Suppressor macrophage (primary cell): ENCODE data around the gene ACTA1.
"Not testable (repeated sequence)": the region's sequence is repeated elsewhere in the genome, so short reads cannot be mapped to it uniquely, and the experiment has no call there.

Experiments used
- DNase-seq, 4 experiments: peaks; one replicate each; pipeline ENCODE4 v3.0.0-alpha.2; 2020 to 2022

Gene ACTA1

DNA sequence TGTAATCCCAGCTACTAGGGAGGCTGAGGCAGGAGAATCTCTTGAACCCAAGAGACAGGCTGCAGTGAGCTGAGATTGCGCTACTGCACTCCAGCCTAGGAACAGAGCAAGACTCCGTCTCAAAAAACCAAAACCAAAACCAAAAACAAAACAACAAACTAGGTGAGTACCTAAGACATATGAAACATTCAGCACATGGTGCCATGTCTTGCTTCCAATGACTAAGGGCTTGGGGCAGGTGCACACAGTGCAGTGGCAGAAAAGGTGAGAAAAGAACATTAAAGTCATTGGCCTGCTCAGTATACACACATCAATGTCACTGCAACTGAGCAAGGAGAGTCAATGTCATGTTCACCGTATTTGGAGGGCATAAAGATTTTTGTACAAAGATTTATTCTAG lies 4.1 kb upstream of the ACTA1 start:
- no peak for DNase-seq

DNA sequence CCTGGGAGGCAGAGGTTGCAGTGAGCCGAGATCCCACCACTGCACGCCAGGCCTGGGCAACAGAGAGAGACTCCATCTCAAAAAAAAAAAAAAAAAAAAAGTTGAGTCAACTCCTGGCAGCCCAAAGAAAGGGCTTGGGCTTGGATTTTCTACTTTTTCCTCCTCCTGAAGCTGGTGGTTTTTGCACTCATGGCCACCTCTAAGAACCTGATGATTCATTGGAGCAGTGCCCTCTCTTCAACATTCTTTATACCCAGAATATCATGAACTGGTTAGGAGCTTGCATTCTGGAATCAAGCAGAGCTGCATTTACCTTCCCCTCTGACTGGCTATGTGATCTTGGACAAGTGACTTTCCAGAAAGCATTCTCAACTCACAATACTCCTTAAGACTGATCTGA lies 3.5 kb upstream of the ACTA1 start:
- DNase-seq, result no peak

DNA sequence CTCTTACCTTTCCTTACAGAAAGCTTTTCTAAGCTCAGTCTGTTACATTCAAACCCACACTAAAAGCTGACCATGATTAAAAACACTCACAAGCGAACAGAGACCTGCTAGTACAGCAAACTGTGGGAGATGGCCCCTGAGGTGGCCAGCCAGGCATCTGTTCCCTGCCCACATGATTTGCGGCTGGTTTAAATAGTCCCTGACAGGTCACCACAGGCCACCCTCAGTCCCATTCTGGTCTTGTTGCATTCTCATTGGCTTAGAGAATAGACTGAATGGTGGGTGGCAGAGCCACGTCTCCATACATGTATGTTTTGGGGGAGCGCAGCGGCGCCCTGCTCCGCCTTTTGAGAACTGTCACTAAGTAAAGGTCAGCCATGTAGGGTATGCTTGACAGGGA lies 2.3 kb upstream of the ACTA1 start:
- no peak for DNase-seq

DNA sequence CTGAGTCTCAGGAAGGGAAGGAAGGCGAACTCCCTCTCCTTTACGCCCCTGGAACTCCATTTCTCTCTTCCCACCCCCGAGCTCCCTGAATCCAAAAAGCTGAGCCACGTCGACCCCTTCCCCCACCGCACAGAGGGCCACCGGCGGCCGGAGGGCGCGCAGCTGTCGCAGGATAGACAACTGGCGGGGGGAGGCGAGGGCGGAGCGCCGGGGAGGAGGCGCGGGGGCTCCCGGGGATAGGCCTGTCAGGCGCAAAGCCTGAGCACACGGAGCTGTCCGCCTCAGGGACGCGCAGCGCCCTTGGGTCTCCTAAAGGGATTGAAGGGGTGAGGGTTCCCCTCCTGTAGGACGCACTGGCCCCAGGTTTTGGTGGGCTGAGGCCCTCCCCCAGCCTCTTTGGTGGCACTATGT lies 752 bp upstream of the ACTA1 start:
- no peak for DNase-seq

DNA sequence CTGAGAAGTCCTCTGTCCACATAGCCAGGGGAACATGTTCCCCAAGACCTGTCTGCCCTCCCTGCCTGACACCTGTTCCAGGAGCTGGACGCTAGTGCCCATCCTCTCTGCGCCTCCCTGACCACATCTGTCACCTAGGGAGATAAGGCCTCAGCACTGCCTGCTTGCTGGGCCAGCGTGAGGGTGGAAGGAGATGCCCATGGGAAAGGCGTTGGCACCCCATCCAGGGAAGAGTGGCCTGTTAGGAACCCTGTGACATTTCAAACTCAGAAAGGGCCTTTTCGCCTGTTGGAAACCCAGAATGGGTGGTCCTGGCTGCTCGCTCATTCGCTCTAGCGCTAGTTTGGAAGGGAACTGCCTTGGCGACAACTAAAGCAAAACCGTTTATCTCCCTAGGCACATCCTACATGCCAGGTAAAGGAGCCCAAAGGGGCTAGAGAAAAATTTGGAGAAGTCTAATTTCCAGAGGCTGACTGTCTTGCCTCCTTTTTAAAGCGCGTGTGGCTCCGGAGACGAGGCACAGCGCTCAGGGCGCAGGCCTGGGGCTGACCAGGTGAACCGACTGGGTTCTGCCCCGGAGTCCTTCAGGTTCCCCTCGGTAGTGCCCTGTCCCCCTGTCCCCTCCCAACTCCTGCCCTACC lies 410 bp downstream of the ACTA1 start:
- DNase-seq, result no peak

DNA sequence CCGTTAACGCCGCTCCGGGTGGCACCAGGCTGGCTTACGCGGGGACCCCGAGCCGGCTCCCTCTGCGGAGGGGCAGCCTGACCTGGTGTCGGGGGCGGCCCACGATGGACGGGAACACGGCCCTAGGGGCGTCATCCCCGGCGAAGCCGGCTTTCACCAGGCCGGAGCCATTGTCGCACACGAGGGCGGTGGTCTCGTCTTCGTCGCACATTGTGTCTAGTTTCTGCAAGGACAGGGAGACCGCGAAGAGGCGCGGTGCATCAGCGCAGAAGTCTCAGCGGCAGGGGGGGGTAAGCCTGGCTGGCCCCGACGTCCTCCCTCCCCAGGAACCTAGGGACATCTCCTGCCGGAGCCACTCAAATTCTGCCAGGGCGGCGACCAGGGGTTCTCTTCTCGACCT lies 989 bp downstream of the ACTA1 start:
- DNase-seq, result no peak

DNA sequence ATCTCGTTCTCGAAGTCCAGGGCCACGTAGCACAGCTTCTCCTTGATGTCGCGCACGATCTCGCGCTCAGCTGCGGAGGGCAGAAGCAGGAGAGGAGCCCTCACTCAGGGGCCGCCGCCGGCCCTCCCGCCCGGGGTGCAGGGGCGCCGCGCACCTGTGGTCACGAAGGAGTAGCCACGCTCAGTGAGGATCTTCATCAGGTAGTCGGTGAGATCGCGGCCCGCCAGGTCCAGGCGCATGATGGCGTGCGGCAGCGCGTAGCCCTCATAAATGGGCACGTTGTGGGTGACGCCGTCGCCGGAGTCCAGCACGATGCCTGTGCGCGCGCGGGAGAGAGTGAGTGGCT lies 1.8 kb downstream of the ACTA1 start:
- DNase-seq, result peak in 1 of 4 experiments; percentile 23

DNA sequence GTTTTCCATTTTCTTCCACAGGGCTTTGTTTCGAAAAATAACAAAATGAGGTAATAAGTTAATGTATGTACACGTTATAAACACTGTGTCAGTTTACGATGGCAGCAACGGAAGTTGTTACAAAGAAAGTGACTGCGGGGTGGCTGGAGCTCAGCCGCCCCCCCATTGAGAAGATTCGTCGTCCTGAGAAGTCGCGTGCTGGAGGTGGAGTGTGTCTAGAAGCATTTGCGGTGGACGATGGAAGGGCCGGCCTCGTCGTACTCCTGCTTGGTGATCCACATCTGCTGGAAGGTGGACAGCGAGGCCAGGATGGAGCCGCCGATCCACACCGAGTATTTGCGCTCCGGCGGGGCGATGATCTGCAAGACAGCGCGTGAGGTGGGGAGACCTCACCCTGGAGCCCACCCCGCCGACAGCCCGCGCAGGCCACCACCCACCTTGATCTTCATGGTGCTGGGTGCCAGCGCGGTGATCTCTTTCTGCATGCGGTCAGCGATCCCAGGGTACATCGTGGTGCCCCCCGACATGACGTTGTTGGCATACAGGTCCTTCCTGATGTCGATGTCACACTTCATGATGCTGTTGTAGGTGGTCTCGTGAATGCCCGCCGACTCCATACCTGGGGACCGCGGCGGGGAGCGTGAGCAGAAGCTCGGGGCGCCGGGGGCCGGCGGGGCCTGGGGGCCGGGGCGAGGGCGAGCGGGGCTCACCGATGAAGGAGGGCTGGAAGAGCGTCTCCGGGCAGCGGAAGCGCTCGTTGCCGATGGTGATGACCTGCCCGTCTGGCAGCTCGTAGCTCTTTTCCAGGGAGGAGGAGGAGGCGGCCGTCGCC lies 2.4 kb downstream of the ACTA1 start:
- no peak for DNase-seq

DNA sequence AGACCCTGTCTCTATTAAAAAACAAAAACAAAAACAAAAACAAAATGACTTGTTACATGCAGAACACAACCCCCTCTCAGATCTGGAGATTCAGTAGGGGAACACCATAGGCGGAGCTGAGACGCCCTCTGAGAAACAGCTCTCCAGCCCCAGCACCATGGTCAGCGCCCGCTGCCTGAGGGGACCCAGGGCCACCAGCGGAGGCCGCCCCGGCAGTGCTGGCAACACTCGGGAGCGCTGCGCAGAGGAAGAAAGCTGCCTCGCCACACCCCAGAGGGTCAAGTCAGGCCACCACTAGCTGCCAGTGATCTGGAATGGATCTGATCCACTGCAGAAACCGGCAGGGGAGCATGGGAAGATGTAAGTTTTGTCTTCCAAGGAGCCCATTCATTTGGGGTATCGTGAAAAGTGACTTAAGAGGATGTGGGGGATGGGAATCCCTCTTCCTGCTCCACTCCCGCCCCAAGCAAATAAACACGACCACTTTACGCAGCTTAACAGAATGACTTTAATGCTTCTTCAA lies 3.1 kb downstream of the ACTA1 start:
- DNase-seq, result peak; percentile 68 to 88 (median 72)

DNA sequence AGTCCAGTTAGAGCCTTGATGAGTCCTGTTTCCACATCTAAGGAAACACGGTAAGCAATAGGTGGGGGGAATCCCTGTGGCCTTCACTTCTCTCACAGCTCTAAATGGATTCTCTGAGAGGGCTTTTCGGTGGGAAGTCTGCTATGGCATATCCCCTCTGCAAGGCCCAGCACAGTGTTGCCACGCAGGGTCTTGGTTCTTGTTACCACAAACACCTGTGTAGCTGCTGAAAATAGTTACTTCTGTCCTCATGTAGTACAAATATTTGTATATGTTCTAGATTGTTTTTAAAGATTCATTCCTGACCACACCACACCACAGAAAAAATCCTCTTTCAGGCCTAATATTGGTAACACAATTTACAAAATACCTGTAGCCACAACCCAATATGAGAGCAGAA lies 5.6 kb downstream of the ACTA1 start:
- DNase-seq, result no peak

DNA sequence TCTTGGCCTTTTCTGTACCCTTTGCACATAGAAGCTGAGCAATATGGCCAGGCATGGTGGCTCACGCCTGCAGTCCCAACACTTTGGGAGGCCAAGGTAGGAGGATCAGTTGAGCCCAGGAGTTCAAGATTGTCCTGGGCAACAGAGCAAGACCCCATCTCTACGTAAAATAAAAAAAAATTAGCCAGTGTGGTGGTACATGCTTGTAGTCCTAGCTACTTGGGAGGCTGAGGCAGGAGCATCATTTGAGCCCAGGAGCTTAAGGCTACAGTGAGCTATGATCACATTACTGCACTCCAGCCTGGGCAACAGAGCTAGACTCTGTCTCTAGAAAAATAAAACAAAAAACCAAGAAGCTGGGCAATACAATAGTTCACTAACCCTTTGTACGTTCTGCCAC lies 6.3 kb downstream of the ACTA1 start:
- no peak for DNase-seq

DNA sequence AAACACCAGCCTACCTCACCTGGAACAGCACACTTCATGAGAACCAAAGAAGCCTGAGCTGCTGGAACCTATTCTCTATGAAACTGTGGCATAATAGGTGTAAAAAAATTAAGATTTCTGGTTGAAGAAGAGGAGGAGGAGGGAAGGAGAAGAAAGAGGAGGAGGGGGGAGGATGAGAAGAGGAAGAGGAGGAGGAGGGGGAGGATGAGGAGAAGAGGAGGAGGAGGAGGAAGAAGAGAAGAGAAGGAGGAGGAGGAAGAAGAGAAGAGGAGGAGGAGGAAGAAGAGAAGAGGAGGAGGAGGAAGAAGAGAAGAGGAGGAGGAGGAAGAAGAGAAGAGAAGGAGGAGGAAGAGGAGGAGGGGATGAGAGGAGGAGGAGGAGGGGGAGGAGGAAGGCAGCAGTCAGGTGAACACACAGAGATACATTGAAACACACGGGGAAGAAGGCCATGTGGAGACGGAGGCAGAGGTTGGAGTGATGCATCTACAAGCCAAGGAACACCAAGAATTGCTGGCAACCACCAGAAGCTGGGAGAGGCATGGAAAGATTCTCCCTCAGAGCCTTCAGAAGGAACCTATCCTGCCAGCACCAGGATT lies 8.2 kb downstream of the ACTA1 start:
- DNase-seq, result no peak

DNA sequence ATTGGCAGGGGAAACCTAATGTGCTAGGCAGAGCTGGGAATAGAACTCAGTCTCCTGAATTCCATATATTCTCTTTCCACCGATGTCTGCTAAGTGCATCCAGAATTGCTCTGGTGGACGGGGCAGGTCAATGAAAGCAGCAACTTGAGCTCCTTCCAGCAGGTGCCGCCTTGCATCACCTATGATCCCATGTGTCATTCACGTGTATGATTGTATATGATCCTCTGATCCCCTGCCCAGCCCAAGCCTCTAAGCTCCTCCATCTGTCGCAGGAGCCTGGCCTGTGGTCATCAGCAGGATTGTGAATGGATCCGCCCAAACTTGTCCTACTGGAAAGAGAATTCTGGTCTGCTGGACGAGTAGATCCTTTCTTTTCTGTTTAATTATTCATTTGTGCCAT lies 13.1 kb downstream of the ACTA1 start:
- no peak for DNase-seq

DNA sequence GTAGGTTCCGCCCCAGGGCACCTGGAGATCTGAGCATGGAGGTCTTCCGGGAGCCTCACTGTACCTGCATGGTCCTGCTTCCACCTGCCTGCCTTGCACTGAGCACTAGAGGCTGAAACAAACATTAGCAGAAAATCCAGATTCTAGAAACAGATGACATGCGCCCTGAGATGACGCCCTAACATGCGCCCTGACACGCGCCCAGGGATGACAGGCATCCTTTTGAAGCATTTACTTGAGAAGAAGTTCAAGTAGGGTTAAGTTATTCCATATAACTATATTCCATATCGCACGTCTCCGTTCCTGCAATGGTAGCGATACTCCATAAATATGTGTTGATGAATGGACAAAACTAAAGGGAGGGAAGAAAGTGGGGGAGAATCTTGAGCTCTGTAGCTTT lies 13.7 kb downstream of the ACTA1 start:
- no peak for DNase-seq

DNA sequence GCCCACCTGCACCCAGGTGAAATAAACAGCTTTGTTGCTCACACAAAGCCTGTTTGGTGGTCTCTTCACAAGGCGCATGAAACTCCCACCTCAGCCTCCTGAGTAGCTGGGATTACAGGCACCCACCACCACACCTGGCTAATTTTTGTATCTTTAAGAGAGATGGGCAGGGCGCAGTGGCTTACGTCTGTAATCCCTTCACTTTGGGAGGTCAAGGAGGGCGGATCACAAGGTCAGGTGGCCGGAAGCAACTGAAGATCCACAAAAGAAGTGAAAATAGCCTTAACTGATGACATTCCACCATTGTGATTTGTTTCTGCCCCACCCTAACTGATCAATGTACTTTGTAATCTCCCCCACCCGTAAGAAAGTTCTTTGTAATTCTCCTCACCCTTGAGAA lies 15.3 kb downstream of the ACTA1 start:
- DNase-seq, result not testable (repeated sequence)

DNA sequence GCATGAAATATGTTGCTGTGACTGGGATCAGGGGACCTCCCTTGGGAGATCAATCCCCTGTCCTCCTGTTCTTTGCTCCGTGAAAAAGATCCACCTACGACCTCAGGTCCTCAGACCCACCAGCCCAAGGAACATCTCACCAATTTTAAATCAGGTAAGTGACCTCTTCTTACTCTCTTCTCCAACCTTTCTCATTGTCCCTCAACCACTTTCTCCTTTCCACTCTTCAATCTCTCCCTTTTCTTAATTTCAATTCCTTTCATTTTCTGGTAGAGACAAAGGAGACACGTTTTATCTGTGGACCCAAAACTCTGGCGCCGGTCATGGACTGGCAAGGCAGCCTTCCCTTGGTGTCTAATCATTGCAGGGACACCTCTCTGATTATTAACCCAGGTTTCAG lies 21.1 kb downstream of the ACTA1 start:
- DNase-seq, result not testable (repeated sequence)

DNA sequence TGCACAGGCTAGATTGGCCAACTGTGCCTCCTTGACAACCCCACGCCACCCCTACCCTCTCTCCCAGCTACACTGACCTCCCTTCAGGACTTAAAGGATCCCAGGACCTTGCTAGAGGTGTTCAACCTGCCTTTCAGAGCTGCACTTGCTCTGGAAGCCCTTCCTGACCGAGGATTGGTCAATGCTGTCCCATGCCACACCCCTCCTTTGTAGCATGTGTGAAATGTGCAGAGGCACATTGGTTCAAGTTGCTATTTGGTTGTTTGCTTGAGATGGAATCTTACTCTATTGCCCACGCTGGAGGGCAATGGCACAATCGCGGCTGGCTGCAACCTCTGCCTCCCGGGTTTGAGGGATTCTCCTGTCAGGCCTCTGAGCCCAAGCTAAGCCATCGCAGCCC lies 21.8 kb downstream of the ACTA1 start:
- no peak for DNase-seq

DNA sequence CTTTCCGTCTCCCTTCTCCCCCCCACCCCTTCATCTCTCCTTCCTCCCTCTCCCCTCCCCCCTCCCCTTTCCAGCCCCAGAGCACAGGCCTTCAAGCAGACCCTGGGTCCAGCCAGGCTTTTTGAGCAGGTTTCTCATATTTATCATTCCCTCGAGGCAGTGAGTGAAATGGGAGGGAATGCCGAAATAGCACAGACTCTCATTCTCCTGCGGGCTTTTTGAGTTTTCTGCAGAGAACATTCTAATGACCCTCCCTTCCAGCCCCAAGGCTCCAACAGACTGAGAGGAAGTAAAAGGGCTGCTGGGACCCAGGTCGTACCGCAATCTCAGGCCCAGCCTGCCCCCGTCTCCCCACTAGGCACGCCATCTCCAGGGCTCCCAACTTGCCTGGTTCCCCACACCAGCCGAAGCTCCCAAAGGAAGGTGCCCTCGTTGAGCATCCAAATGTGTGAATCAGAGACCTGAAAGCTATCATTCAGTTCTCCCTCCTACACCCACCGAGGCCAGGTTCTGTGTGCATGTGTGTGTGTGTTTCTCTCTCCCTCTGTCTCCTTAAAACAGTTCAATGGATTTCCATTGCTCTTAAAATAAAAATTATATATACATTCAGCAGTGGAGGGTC lies 22.3 kb downstream of the ACTA1 start:
- peak in 2 of 4 experiments; percentile 18 to 27 for DNase-seq

DNA sequence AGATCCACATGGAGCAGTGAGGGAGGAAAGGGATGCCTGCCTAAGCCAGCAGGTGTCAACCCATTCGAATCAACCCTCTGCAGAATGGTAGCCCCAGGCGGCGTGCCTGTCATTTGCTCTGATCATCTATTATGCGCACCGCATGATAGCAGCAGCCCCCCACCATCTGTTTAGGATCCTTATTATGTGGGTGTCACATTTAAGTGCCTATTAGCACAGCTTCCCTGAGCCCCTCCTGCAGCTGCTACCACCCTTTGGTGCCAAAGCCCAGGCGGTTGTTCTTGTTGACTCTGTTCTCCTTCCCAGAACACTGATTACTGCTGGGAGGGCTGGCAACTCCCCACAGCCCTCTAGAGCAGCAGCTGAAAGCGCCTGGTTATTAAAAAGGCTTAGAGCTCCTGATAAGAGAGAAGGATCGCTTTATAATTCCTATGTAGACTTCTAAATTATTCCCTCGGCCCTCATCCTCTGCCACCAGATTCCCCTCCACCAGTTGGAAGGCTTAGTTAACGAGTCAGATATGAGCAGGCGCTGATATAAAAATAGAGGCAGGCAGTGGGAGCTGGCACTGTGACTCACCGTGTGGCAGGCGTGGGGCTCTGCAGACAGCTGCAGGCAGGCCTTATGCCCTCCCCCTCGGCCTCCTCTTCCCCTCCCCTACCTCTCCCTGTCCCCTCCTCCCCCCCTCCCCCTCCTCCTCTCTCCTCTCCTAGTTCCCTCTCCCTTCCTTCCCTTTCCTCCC lies 23.0 kb downstream of the ACTA1 start:
- DNase-seq, result peak; percentile 71 to 86 (median 79)

DNA sequence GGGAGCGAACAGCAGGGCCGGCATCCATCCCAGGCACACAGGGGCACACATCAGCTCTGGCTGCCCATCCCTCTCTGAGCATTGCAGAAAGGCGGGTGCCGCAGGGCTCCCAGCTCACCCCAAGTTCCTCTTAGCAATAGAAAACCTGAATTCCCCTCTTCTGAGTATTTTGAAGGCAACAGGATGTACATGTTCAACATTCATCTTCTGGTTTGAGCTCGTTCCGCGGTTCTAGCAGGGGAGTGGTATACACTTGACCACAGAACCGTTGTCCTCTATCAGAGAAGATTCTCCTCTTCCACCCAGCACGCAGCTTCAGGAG lies 23.6 kb downstream of the ACTA1 start:
- peak; percentile 32 to 57 (median 49) for DNase-seq

DNA sequence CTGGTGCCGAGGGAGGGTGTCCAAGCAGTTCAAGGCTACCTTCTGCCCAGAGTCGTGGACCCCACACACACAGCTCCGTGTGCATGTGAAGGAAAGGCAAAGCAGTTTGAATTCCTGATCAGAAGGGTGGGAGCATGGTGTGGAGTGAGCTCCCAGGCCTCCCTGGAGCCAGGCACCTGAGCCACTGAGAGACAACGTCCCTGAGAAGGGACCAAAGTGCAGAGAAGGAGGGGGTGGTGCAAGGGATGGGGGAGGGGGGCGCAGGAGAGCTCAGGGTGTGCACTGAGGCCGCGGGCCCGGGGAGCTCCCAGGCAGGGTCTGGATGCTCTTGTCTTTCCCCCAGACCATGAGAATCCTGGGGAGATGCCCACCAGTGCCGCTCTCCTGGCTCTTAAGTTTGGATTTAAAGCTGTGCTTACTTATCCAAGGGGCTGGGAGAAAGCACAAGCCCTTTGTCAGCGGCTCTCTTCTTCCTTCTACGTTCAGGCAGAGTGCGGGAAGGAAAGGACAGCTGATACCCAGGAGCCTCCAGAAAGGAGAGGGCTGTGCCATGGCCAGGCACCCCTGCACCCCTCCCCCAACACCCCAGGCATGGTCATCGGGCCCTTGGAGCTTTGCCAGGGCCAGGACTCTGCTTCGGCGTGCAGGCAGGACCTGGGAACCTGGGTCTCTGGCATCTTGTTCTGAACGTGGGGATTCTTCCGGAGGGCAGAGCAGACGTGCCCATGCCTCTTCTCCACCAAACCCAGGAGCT lies 24.1 kb downstream of the ACTA1 start:
- no peak for DNase-seq

DNA sequence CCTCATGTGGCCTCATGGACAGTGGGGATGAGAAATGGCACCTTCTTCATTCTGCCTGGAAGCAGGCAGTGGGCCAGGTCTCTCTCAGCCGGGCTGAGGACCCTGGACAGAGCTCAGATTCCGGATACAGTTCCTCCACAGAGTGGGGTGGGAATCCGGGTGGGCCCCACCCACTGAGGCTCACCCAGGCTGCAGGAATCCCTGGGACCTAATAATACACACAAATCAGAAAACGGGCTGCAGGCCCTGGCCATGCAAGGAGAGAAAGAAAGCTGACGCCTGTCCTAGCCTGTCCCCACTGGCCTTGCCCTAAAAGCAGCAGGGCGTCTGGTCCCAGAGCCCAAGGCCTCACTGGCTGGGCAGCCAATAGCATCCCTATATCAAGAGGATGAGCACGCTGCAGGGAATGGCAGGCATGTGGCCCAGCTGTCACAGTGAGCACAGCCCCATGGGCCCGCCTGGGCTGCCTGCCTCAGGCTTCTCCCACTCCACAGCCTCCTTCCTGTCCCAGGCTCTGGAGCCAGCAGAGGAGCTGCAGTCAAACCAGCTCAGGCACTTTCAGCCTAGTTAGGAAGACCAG lies 25.3 kb downstream of the ACTA1 start:
- DNase-seq, result no peak
